ENCODE data around the gene TULP4. TPM values are rescaled to one million over a fixed set of nuclear protein-coding genes. Genes with fewer than 3 reads are reported as not detected.
"Not testable (repeated sequence)": the region's sequence is repeated elsewhere in the genome, so short reads cannot be mapped to it uniquely, and the experiment has no call there.

Gene TULP4
- total RNA-seq, 4 donors from 2014 or later: 209 to 459 (median 292) TPM

- Histone ChIP-seq H3K27ac (no peak overlapping the region), H3K4me1 (no peaks in the 10 kb centered on the region), H3K27me3 (no peaks in the 10 kb centered on the region), H3K36me3 (peaks cover 9 to 14% of the 10 kb centered on the region in 2 donors), H3K9me3 (no peaks in the 10 kb centered on the region), H3K4me3 (replicated peaks in 1 of 3) (no peak overlapping the region)
- no peak for TF ChIP-seq POLR2A (IDR thresholded peaks at IDR 0.05)
- TF ChIP-seq, protein P1, sequence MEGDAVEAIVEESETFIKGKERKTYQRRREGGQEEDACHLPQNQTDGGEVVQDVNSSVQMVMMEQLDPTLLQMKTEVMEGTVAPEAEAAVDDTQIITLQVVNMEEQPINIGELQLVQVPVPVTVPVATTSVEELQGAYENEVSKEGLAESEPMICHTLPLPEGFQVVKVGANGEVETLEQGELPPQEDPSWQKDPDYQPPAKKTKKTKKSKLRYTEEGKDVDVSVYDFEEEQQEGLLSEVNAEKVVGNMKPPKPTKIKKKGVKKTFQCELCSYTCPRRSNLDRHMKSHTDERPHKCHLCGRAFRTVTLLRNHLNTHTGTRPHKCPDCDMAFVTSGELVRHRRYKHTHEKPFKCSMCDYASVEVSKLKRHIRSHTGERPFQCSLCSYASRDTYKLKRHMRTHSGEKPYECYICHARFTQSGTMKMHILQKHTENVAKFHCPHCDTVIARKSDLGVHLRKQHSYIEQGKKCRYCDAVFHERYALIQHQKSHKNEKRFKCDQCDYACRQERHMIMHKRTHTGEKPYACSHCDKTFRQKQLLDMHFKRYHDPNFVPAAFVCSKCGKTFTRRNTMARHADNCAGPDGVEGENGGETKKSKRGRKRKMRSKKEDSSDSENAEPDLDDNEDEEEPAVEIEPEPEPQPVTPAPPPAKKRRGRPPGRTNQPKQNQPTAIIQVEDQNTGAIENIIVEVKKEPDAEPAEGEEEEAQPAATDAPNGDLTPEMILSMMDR (IDR thresholded peaks at IDR 0.05): no peak
- intact Hi-C loops (cut with DNase I): no loop called here
- no peak for DNase-seq
- 85 to 88% methylated on average over 15 of the region's 15 CpGs for WGBS, 2 donors
Measured at GRCh38 chr6:158475344-158476302, 163.4 kb downstream of the TULP4 start.

GRCh38 chr6:158476389-158476788 is 164.1 kb downstream of the TULP4 start:
- Histone ChIP-seq H3K9me3 (no peaks in the 10 kb centered on the region), H3K4me3 (replicated peaks in 1 of 3) (no peak overlapping the region), H3K27ac (no peak overlapping the region), H3K27me3 (no peaks in the 10 kb centered on the region), H3K4me1 (no peaks in the 10 kb centered on the region), H3K36me3 (peaks cover 16 to 17% of the 10 kb centered on the region in 2 donors)
- 92 to 94% methylated on average over 12 of the region's 12 CpGs for WGBS, 2 donors
- intact Hi-C loops (cut with DNase I): no loop called here
- TF ChIP-seq POLR2A (IDR thresholded peaks at IDR 0.05): no peak
- TF ChIP-seq, protein P1 (IDR thresholded peaks at IDR 0.05): no peak
- no peak for DNase-seq

DNA sequence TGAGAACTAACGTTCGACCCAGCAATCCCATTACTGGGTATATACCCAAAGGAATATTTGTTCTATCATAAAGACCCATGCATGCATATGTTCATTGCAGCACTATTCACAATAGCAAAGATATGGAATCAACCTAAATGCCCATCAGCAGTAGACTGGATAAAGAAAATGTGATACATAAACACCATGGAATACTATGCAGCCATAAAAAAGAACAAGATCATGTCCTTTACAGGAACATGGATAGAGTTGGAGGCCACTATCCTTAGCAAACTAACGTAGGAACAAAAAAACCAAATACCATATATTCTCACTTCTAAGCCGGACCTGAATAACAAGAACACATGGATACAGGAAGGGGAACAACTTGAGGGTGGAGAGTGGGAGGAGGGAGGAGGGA is 165.5 kb downstream of the TULP4 start:
- WGBS, 2 donors: 97 to 98% methylated on average over 4 of the region's 4 CpGs
- H3K9me3 ChIP-seq; intact Hi-C loops (cut with DNase I); DNase-seq; H3K4me3 ChIP-seq (replicated peaks in 1 of 3); H3K4me1 ChIP-seq; H3K27me3 ChIP-seq; H3K27ac ChIP-seq: not testable (repeated sequence)
- peaks cover 16 to 25% of the 10 kb centered on the region in 2 donors for H3K36me3 ChIP-seq

- TF ChIP-seq POLR2A (IDR thresholded peaks at IDR 0.05): no peak
- TF ChIP-seq, protein P1 (IDR thresholded peaks at IDR 0.05): no peak
- Histone ChIP-seq H3K36me3 (peaks cover 16 to 25% of the 10 kb centered on the region in 2 donors), H3K4me3 (replicated peaks in 1 of 3) (no peak overlapping the region), H3K4me1 (no peaks in the 10 kb centered on the region), H3K9me3 (no peaks in the 10 kb centered on the region), H3K27ac (no peak overlapping the region), H3K27me3 (no peaks in the 10 kb centered on the region)
- no peak for DNase-seq
- intact Hi-C loops (cut with DNase I): no loop called here
- WGBS, 2 donors: 89 to 97% methylated on average over 16 to 20 of the region's 20 CpGs
Measured at GRCh38 chr6:158480989-158481388, 168.7 kb downstream of the TULP4 start.

- Histone ChIP-seq H3K36me3 (peaks cover 11 to 25% of the 10 kb centered on the region in 2 donors), H3K27ac (no peak overlapping the region), H3K9me3 (no peaks in the 10 kb centered on the region), H3K27me3 (no peaks in the 10 kb centered on the region), H3K4me1 (no peaks in the 10 kb centered on the region), H3K4me3 (replicated peaks in 1 of 3) (no peak overlapping the region)
- 89 to 90% methylated on average over 12 of the region's 12 CpGs for WGBS, 2 donors
- TF ChIP-seq, protein P1 (IDR thresholded peaks at IDR 0.05): no peak
- TF ChIP-seq POLR2A (IDR thresholded peaks at IDR 0.05): no peak
- intact Hi-C loops (cut with DNase I): no loop called here
- no peak for DNase-seq
Measured at GRCh38 chr6:158481690-158482473, 169.6 kb downstream of the TULP4 start.

Measured in thyroid gland (tissue), 4 donors.